Esophagus muscularis mucosa (tissue), 4 donors: ENCODE results near the gene ZNF652. TPM values are rescaled to one million over a fixed set of nuclear protein-coding genes. Genes with fewer than 3 reads are reported as not detected.

Experiments used
- DNase-seq: peaks from one replicate; pipeline ENCODE4 v3.0.0-alpha.2; 2017; ENCODE audit errors: extremely low spot score
- H3K27ac ChIP-seq, 4 donors: fragments of 200-600 bp; sonication (generic); replicated peaks in 1 of 4; 1 replicate in 3 of 4; 2 replicates in 1 of 4; pipeline ENCODE4 v1.5.1; 2016 to 2019; ENCODE audit warnings: mild to moderate bottlenecking in 1 of 4
- H3K27me3 ChIP-seq, 4 donors: fragments of 200-600 bp; sonication (generic); one replicate each; pipeline versions ENCODE4 v1.5.1 to v1.6.0; 2016 to 2019
- H3K36me3 ChIP-seq, 4 donors: fragments of 200-600 bp; sonication (generic); one replicate each; pipeline ENCODE4 v1.5.1; 2016 to 2019
- H3K4me1 ChIP-seq, 4 donors: fragments of 200-600 bp; sonication (generic); one replicate each; pipeline ENCODE4 v1.5.1; 2016 to 2019
- H3K4me3 ChIP-seq, 4 donors: fragments of 200-600 bp; sonication (generic); 1 replicate in 2 of 4; 2 replicates in 2 of 4; pipeline ENCODE4 v1.5.1; 2016 to 2019; ENCODE audit warnings: mild to moderate bottlenecking in 4 of 4, moderate library complexity in 1 of 4
- H3K9me3 ChIP-seq, 4 donors: fragments of 200-600 bp; sonication (generic); 1 replicate in 3 of 4; 2 replicates in 1 of 4; pipeline ENCODE4 v1.5.1; 2016 to 2019
- EP300 ChIP-seq: sonication (generic); formaldehyde crosslinking; IDR thresholded peaks from one replicate; pipeline ENCODE4 v1.6.1; 2017; ENCODE audit warnings: antibody characterized with exemption
- POLR2A ChIP-seq: fragments of 450-650 bp; IDR thresholded peaks from one replicate; pipeline ENCODE4 v1.6.1; 2017; ENCODE audit warnings: antibody characterized with exemption, moderate library complexity, mild to moderate bottlenecking, low read depth
- POLR2AphosphoS5 ChIP-seq, 2 donors: sonication (generic); formaldehyde crosslinking; IDR thresholded peaks; one replicate each; pipeline ENCODE4 v1.6.1; 2017; ENCODE audit warnings: antibody characterized with exemption in 2 of 2
- WGBS: methylation state at CpG from one replicate; pipeline ENCODE4 v1.1.5; 2018; 5-methylcytosine and 5-hydroxymethylcytosine counted together
- intact Hi-C: fragments of 100-400 bp; cut with DNase I; formaldehyde crosslinking; loops from one replicate; pipeline ENCODE4 v1.15.1; 2023
- total RNA-seq, 4 donors: library from RNA; depleted of rRNA; stranded (reverse); fragments of >200 nt; gene quantifications; one replicate each; pipeline versions ENCODE4 v1.1.0 to v1.2.1, GENCODE V29; 2016
- TF ChIP-seq, protein P1 (sequence below), 3 experiments: fragments of 200-600 bp in 2 of 3; fragments of 450-650 bp in 1 of 3; sonication (generic) in 2 of 3; IDR thresholded peaks; one replicate each; pipeline ENCODE4 v1.5.1; 2017 to 2019; ENCODE audit warnings: antibody characterized with exemption in 3 of 3, mild to moderate bottlenecking in 2 of 3, moderate library complexity in 1 of 3

The ZNF652 gene
- total RNA-seq, 4 donors from 2014 or later, result 59.3 to 100.0 (median 83.0) TPM

DNA sequence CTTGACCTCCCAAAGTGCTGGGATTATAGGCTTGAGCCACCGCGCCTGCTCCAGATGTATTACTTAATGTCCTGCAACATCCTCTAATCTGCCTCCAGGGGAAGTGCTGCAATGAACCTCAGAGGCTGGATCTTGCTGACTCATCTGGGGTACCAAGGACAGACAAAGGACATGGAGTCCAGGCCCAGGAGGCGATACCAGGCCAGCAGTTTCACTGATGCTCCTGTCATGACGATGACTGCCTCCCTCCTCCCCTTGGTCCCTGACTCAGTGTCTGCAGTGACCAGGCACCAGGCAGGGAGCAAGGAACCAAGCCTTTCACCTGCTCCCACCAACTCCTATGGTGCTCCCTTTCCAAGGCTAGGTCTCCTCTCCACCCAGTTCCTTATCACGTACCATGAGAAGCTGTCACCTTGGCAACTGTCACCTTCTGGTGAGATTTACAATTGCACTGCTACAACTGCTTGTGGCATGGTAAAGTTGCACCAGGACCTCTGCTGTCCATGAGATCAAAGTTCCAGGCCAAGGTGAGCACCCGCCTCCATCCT is 109.8 kb downstream of the ZNF652 start:
- Histone ChIP-seq H3K4me1 (peaks cover 5 to 7% (median 6%) of the 10 kb centered on the region in 4 donors), H3K4me3 (no peak overlapping the region), H3K36me3 (no peaks in the 10 kb centered on the region), H3K27me3 (peaks cover 0 to 16% (median 0%) of the 10 kb centered on the region in 4 donors), H3K27ac (no peak overlapping the region), H3K9me3 (no peaks in the 10 kb centered on the region)
- 92% methylated on average over 6 of the region's 6 CpGs for WGBS
- intact Hi-C loops, result no loop called here
- no peak for TF ChIP-seq POLR2AphosphoS5 (IDR thresholded peaks at IDR 0.05)
- TF ChIP-seq, protein P1, sequence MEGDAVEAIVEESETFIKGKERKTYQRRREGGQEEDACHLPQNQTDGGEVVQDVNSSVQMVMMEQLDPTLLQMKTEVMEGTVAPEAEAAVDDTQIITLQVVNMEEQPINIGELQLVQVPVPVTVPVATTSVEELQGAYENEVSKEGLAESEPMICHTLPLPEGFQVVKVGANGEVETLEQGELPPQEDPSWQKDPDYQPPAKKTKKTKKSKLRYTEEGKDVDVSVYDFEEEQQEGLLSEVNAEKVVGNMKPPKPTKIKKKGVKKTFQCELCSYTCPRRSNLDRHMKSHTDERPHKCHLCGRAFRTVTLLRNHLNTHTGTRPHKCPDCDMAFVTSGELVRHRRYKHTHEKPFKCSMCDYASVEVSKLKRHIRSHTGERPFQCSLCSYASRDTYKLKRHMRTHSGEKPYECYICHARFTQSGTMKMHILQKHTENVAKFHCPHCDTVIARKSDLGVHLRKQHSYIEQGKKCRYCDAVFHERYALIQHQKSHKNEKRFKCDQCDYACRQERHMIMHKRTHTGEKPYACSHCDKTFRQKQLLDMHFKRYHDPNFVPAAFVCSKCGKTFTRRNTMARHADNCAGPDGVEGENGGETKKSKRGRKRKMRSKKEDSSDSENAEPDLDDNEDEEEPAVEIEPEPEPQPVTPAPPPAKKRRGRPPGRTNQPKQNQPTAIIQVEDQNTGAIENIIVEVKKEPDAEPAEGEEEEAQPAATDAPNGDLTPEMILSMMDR (IDR thresholded peaks at IDR 0.05), result no peak
- TF ChIP-seq EP300, result no peak
- TF ChIP-seq POLR2A, result no peak
- DNase-seq, result no peak

DNA sequence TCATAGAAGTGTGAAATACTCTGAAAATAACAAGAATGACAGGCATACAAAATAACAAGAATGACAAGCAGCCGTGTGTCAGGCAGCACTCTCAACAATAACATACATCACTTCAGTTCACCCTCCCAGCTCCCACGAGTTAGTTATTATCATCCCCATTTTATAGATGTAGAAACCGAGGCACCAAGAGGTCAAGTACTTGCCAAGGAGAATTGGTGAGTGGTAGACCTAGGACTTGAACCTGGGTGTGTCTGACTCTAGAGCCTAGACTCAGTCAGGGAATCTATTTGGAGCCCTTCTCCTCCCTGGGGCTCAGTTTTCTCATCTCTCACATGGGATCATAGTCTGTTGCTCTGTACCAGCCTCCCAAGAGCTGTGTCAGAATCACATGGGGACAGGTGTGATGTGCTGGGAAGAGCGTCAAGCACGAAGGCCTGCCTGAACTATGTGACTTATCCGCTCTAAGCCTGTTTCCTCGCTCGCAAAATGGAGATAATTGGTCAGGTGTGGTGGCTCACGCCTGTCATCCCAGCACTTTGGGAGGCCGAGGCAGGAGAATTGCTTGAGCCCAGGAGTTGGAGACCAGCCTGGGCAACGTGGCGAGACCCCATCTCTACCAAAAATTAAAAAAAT is 112.0 kb downstream of the ZNF652 start:
- Histone ChIP-seq H3K4me1 (peaks cover 5 to 7% (median 6%) of the 10 kb centered on the region in 4 donors), H3K4me3 (no peak overlapping the region), H3K27ac (no peak overlapping the region), H3K9me3 (no peaks in the 10 kb centered on the region), H3K36me3 (no peaks in the 10 kb centered on the region), H3K27me3 (peaks cover 0 to 18% (median 0%) of the 10 kb centered on the region in 4 donors)
- no peak for DNase-seq
- intact Hi-C loops, result no loop called here
- 89% methylated on average over 12 of the region's 12 CpGs for WGBS
- TF ChIP-seq POLR2AphosphoS5 (IDR thresholded peaks at IDR 0.05), result no peak
- no peak for TF ChIP-seq POLR2A
- TF ChIP-seq, protein P1 (IDR thresholded peaks at IDR 0.05), result no peak
- no peak for TF ChIP-seq EP300

DNA sequence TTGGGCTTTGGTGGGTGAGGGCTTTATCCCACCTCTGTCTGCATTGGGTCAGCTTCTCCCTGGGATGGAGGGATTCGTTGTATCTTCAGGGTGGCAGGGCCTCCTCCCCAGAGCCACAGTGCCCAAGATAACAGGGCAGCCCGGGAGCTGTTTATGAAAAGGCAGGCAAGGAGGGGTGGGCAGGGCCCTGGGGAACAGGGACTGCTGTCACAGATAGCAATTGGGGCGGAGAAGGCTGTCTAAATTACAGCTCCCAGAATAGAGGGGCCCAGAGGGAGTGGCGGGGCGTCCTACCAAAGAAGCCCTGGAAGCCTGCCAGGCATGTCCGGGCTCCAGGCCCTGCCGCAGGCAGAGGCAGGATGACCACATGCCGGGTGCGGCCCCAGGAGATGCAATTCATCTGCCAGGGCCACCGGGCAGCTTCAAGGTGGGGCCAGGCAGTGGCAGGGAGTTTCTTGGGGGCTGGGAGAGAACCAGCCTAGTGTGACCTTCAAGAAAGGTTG is 112.7 kb downstream of the ZNF652 start:
- peaks cover 5 to 7% (median 6%) of the 10 kb centered on the region in 4 donors for H3K4me1 ChIP-seq
- peaks cover 0 to 18% (median 0%) of the 10 kb centered on the region in 4 donors for H3K27me3 ChIP-seq
- WGBS, result 20% methylated on average over 3 of the region's 10 CpGs
- intact Hi-C loops, result no loop called here
- H3K9me3 ChIP-seq, result no peaks in the 10 kb centered on the region
- DNase-seq, result no peak
- no peaks in the 10 kb centered on the region for H3K36me3 ChIP-seq
- no peak overlapping the region for H3K4me3 ChIP-seq
- TF ChIP-seq EP300 (no peak), POLR2A (no peak), POLR2AphosphoS5 (IDR thresholded peaks at IDR 0.05) (no peak)
- TF ChIP-seq, protein P1 (IDR thresholded peaks at IDR 0.05), result no peak
- H3K27ac ChIP-seq, result no peak overlapping the region

DNA sequence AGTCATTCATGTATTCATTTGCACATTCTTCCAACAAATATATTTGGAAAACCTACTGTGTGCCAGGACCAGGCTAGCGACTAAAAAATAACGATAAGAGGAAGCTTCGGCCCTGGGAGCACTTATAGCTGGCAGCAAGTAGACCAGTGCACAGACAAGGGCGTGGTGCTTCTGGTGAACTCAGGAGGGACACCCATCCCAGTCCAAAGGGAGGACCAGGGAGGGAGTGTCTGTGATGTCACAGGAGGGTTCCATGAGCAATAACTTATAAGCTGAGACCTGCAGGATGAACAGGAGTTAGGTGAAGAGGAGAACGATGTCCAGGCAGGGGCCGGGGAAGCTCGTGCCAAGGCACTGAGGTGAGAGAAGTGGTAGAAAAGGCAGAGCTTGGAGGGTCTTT is 114.1 kb downstream of the ZNF652 start:
- intact Hi-C loops, result no loop called here
- H3K4me3 ChIP-seq, result no peak overlapping the region
- no peak overlapping the region for H3K27ac ChIP-seq
- TF ChIP-seq, protein P1 (IDR thresholded peaks at IDR 0.05), result no peak
- TF ChIP-seq EP300, result no peak
- TF ChIP-seq POLR2AphosphoS5 (IDR thresholded peaks at IDR 0.05), result no peak
- no peak for TF ChIP-seq POLR2A
- DNase-seq, result no peak
- no peaks in the 10 kb centered on the region for H3K36me3 ChIP-seq
- 89% methylated on average over 7 of the region's 7 CpGs for WGBS
- peaks cover 5 to 7% (median 6%) of the 10 kb centered on the region in 4 donors for H3K4me1 ChIP-seq
- H3K9me3 ChIP-seq, result no peaks in the 10 kb centered on the region
- peaks cover 0 to 18% (median 0%) of the 10 kb centered on the region in 4 donors for H3K27me3 ChIP-seq
